ENCODE data around the gene SMC4. TPM values are rescaled to one million over a fixed set of nuclear protein-coding genes. Genes with fewer than 3 reads are reported as not detected.

The SMC4 gene
- total RNA-seq, 1 donor from 2014 or later: 51.5 TPM

- no peak for DNase-seq (ENCODE audit: extremely low read depth, low read depth, low spot score)
Measured at GRCh38 chr3:160473978-160474377, 74.5 kb downstream of the SMC4 start.

- DNase-seq (ENCODE audit: extremely low read depth, low read depth, low spot score): no peak
Measured at GRCh38 chr3:160474416-160474838, 75.0 kb downstream of the SMC4 start.

DNA sequence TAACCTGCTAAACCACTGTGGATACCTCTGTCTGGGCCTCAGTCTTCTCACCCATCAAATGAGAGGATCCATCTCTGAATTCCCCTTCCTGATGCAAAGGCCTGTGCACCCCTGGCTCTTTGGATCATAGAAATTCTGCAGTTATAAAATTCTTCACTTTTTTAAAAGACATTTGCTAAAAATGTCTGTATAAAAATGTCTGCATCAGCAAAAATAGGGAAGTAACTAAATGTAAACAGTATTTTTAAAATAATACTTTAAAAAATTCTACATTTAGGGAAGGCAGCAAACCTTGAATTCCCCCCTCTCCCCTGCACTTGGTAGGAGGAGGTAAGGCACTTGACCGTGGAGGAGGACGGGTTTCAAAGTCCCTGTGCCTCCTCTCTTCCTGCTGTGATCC is 75.7 kb downstream of the SMC4 start:
- DNase-seq (ENCODE audit: extremely low read depth, low read depth, low spot score): no peak

- no peak for DNase-seq (ENCODE audit: extremely low read depth, low read depth, low spot score)
Measured at GRCh38 chr3:160475884-160476283, 76.4 kb downstream of the SMC4 start.

DNA sequence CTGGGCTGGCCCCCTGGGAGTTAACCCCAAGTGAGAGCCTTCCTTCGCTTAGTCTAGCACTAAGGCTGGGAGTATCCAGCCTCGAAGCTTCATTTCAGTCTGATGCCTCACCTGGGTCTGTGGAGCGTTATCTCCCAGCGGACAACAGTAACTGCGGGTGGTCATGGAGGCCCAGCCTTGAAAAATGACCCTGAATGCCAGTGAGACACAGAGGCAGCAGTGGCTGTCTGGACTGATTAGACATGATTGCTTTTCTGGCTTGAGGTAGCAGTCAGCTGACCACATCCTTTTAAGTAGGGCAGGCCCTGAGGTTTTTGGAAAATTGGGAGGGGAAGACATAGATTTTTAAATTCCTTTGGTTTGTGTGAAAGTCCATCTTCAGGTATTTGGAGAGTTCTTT is 78.3 kb downstream of the SMC4 start:
- DNase-seq (ENCODE audit: extremely low read depth, low read depth, low spot score): no peak

GRCh38 chr3:160478338-160478737 is 78.9 kb downstream of the SMC4 start:
- DNase-seq (ENCODE audit: extremely low read depth, low read depth, low spot score): no peak

- DNase-seq (ENCODE audit: extremely low read depth, low read depth, low spot score): no peak
Measured at GRCh38 chr3:160479376-160479775, 79.9 kb downstream of the SMC4 start.

DNA sequence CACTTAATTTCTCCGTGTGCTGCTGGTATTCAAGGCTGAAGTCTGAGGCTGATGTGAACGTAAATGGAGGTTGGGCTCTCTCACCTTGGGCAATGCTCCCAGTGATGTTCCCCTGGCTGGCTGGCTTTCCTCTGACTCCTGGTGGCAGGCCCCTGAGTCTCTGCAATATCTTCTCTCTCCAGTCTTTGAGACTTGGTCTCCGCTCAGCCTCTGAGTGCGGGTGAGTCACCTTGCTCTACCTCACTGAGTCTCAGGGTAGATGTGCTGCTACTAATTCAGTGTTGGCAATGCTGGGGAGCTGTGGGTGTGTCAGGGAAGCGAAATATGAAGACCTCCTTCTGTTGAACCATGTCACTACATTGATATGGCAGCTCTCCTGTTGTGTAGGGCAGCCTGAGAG is 81.5 kb downstream of the SMC4 start:
- DNase-seq (ENCODE audit: extremely low read depth, low read depth, low spot score): no peak

DNA sequence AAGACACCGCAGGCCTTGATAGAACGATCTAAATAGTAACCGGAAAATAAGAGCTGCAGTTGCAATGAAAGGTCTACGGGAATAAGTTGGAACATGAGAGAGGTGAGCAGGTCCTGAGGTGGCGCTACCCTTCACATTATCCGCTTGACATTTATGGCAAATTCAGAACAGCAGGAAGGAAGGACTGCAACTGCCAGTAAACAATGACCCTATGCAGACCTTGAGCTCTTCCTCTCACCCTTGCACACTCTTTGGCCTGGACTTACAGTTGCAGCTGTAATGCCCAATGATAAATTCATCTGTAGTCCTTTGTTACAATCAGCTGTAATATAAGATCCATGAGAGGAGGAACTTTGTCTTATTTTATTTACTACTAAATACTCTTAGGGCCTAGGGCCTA is 82.4 kb downstream of the SMC4 start:
- DNase-seq (ENCODE audit: extremely low read depth, low read depth, low spot score): no peak

- no peak for DNase-seq (ENCODE audit: extremely low read depth, low read depth, low spot score)
Measured at GRCh38 chr3:160482796-160483195, 83.3 kb downstream of the SMC4 start.

Other genes with a start within 250 kb of the SMC4 start
- gene C3orf80, start 174.2 kb upstream of the SMC4 start, total RNA-seq: not detected in 2 replicates
- gene IFT80, start 425 bp upstream of the SMC4 start, total RNA-seq: 12.1 and 16.5 TPM in 2 replicates
- gene TRIM59, start 50.1 kb downstream of the SMC4 start, total RNA-seq: 7.1 and 9.0 TPM in 2 replicates
- 32.3 and 39.7 TPM in 2 replicates for gene KPNA4, start 165.9 kb downstream of the SMC4 start, total RNA-seq

Measured in glomerular endothelial cell (primary cell).